ENCODE results near the gene IQGAP1.

IQGAP1 gene

DNA sequence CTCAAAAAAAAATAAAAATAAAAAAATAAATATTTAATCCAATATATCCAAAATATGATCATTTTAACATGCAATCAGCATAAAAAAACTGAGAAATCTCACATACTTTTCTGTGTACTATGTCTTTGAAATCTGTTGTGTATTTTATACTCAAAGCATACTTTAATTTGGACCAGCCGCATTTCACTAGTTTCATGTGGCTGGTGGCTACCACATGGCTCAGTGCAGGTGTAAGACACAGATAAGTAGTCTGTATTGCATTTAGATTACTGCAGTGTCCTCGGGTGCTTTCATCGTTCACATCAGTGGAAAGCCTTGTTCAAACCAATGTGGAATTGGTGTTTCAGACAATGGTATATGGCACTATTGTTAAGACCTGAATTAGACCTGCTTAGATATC is 152.7 kb downstream of the IQGAP1 start:
- DNase-seq: no peak

GRCh38 chr15:90545095-90545494 is 157.1 kb downstream of the IQGAP1 start:
- DNase-seq: no peak

- no peak for DNase-seq
Observed at GRCh38 chr15:90547540-90547939, 159.5 kb downstream of the IQGAP1 start.

DNA sequence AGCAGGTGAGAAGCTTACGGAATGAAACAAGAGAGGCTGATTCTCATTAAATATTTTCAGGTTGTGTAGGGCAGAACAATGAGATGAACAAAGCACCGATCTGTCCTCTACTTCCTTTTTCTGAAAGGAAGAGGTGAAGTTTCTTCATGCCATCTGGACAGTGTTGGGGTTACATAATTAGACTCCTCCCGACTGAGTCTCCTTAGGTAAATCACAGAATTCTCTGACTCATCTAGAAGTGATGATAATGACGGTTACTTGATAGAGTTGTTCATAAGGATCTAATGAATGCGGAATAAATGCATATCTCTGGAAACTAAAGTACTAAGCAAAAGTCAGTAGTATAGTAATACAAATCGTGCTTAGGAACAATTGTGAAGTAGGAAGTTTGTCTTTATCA is 162.9 kb downstream of the IQGAP1 start:
- DNase-seq: no peak
